Measurements from ENCODE around the gene CDC25A.

Gene CDC25A

GRCh38 chr3:48180531-48181253 is 7.5 kb downstream of the CDC25A start:
- ChIA-PET CTCF (interaction anchor here (1.0 to 2.0 kb wide), 3 partner anchors 14 to 255 kb away, joined by 4 to 5 read pairs (median 4); no protein-coding TSS in a partner anchor), POLR2A (no interaction called here)
- no peak overlapping the region for H3K4me3 ChIP-seq (ENCODE audit: low read depth, low read length)
- no peak for TF ChIP-seq CTCF (IDR thresholded peaks at IDR 0.05; ENCODE audit: insufficient read depth, low read length, missing control alignments)
- DNase-seq (ENCODE audit: low read depth, low spot score): no peak

- H3K4me3 ChIP-seq (ENCODE audit: low read depth, low read length): no peak overlapping the region
- TF ChIP-seq CTCF (IDR thresholded peaks at IDR 0.05; ENCODE audit: insufficient read depth, low read length, missing control alignments): no peak
- no peak for DNase-seq (ENCODE audit: low read depth, low spot score)
- POLR2A ChIA-PET: no interaction called here
- CTCF ChIA-PET: interaction anchor here (1.0 kb wide), 1 partner anchor 14 kb away, joined by 5 read pairs; no protein-coding TSS in a partner anchor
Measured at GRCh38 chr3:48180021-48180420, 8.2 kb downstream of the CDC25A start.

- CTCF ChIA-PET: interaction anchor here (1.0 to 1.8 kb wide), 4 partner anchors 9 to 353 kb away, joined by 3 to 7 read pairs (median 3); no protein-coding TSS in a partner anchor
- POLR2A ChIA-PET: no interaction called here
- no peak overlapping the region for H3K4me3 ChIP-seq (ENCODE audit: low read depth, low read length)
Measured at GRCh38 chr3:48178072-48178471, 10.1 kb downstream of the CDC25A start.

GRCh38 chr3:48157950-48158376 is 30.3 kb downstream of the CDC25A start:
- H3K4me3 ChIP-seq (ENCODE audit: low read depth, low read length): no peak overlapping the region
- POLR2A ChIA-PET: interaction anchor here (0.6 kb wide), 1 partner anchor 124 kb away, joined by 3 read pairs; no protein-coding TSS in a partner anchor

More at GRCh38 chr3:48178072-48178471, 10.1 kb downstream of the CDC25A start:
- no peak for DNase-seq (ENCODE audit: low read depth, low spot score)
- TF ChIP-seq CTCF (IDR thresholded peaks at IDR 0.05; ENCODE audit: insufficient read depth, low read length, missing control alignments): no peak

GRCh38 chr3:48157202-48157840 is 30.9 kb downstream of the CDC25A start:
- no peak for TF ChIP-seq CTCF (IDR thresholded peaks at IDR 0.05; ENCODE audit: insufficient read depth, low read length, missing control alignments)
- DNase-seq (ENCODE audit: low read depth, low spot score): no peak
- POLR2A ChIA-PET: interaction anchor here (0.6 kb wide), 1 partner anchor 124 kb away, joined by 3 read pairs; no protein-coding TSS in a partner anchor
- CTCF ChIA-PET: interaction anchor here (0.7 to 6.5 kb wide), 41 partner anchors 12 to 332 kb away, joined by 3 to 55 read pairs (median 4); partner anchors contain the start of gene CDC25A
- H3K4me3 ChIP-seq (ENCODE audit: low read depth, low read length): no peak overlapping the region

More at GRCh38 chr3:48157950-48158376, 30.3 kb downstream of the CDC25A start:
- TF ChIP-seq CTCF (IDR thresholded peaks at IDR 0.05; ENCODE audit: insufficient read depth, low read length, missing control alignments): peak; percentile 73
- peak; percentile 5 for DNase-seq (ENCODE audit: low read depth, low spot score)
- CTCF ChIA-PET: interaction anchor here (0.6 to 6.5 kb wide), 45 partner anchors 11 to 333 kb away, joined by 3 to 55 read pairs (median 4); partner anchors contain the start of gene CDC25A

- H3K4me3 ChIP-seq (ENCODE audit: low read depth, low read length): no peak overlapping the region
- ChIA-PET POLR2A (no interaction called here), CTCF (interaction anchor here (0.8 to 6.5 kb wide), 10 partner anchors 9 to 331 kb away, joined by 3 to 55 read pairs (median 6); no protein-coding TSS in a partner anchor)
- DNase-seq (ENCODE audit: low read depth, low spot score): no peak
- TF ChIP-seq CTCF (IDR thresholded peaks at IDR 0.05; ENCODE audit: insufficient read depth, low read length, missing control alignments): no peak
Measured at GRCh38 chr3:48156163-48156562, 32.1 kb downstream of the CDC25A start.
